Natural killer cell (primary cell): Measurements from ENCODE around the gene IER5. TPM values are rescaled to one million over a fixed set of nuclear protein-coding genes. Genes with fewer than 3 reads are reported as not detected.
A peak's percentile ranks its signal among the peaks of the same experiment; 100 is the strongest.

Source experiments
- ATAC-seq, 3 donors: fragments of 150-1000 bp in 2 of 3; fragments of 200-7000 bp in 1 of 3; cut with Tn5 transposase; 1 replicate in 1 of 3; 2 replicates in 2 of 3; pipeline ENCODE4 v1.10.0; 2021; ENCODE audit warnings: mild to moderate bottlenecking in 2 of 3, moderate library complexity in 2 of 3
- DNase-seq, 2 donors: peaks; one replicate each; pipeline versions ENCODE4 v3.0.0 to v3.0.0-alpha.2; 2013 to 2021; ENCODE audit warnings: mixed read lengths in 1 of 2
- H3K27ac ChIP-seq: one replicate; pipeline ENCODE4 v1.5.1; 2013; ENCODE audit warnings: mild to moderate bottlenecking, low read length
- H3K27me3 ChIP-seq: one replicate; pipeline ENCODE4 v1.6.1; 2013; ENCODE audit warnings: low read length; ENCODE audit not compliant: control insufficient read depth, insufficient read depth
- H3K36me3 ChIP-seq: one replicate; pipeline ENCODE4 v1.6.1; 2013; ENCODE audit warnings: low read length; ENCODE audit not compliant: control insufficient read depth, insufficient read depth
- H3K4me1 ChIP-seq: one replicate; pipeline ENCODE4 v1.6.1; 2013; ENCODE audit warnings: low read length; ENCODE audit not compliant: control insufficient read depth, insufficient read depth
- H3K4me3 ChIP-seq: one replicate; pipeline ENCODE4 v1.5.1; 2013; ENCODE audit warnings: low read length
- H3K9me3 ChIP-seq: one replicate; pipeline ENCODE4 v1.6.1; 2013; ENCODE audit warnings: low read length; ENCODE audit not compliant: control insufficient read depth, insufficient read depth
- H3K27ac Mint-ChIP-seq, 2 donors: one replicate each; pipeline ENCODE4 v1.8.0; 2022; ENCODE audit warnings: mild to moderate bottlenecking in 2 of 2, mixed read lengths in 2 of 2, moderate library complexity in 1 of 2
- H3K27me3 Mint-ChIP-seq, 2 donors: one replicate each; pipeline ENCODE4 v1.8.0; 2022; ENCODE audit warnings: low read depth in 2 of 2, mixed read lengths in 2 of 2
- H3K36me3 Mint-ChIP-seq: one replicate; pipeline ENCODE4 v1.8.0; 2022; ENCODE audit warnings: mixed read lengths
- H3K4me1 Mint-ChIP-seq, 2 donors: one replicate each; pipeline ENCODE4 v1.8.0; 2022; ENCODE audit warnings: mixed read lengths in 2 of 2
- H3K4me3 Mint-ChIP-seq: one replicate; pipeline ENCODE4 v1.8.0; 2022; ENCODE audit warnings: mild to moderate bottlenecking, moderate library complexity, mixed read lengths
- H3K9me3 Mint-ChIP-seq, 2 donors: one replicate each; pipeline ENCODE4 v1.8.0; 2022; ENCODE audit warnings: mixed read lengths in 2 of 2
- WGBS: methylation state at CpG from one replicate; pipeline ENCODE4 v1.1.7; 2013; ENCODE audit warnings: missing lambda C conversion rate; ENCODE audit not compliant: insufficient coverage; 5-methylcytosine and 5-hydroxymethylcytosine counted together
- intact Hi-C: fragments of 100-400 bp; cut with micrococcal nuclease; formaldehyde crosslinking; loops from one replicate; pipeline ENCODE4 v1.14.2; 2022
- total RNA-seq, 4 donors: library from RNA; stranded (reverse); fragments of 120-200 nt in 1 of 4; gene quantifications; one replicate each; pipeline versions ENCODE4 v1.2.3 to v1.2.4, GENCODE V29; 2013 to 2022
- TF ChIP-seq, protein P1 (sequence below): fragments of 200-600 bp; IDR thresholded peaks from one replicate; pipeline ENCODE4 v1.8.0; 2022; ENCODE audit warnings: antibody characterized with exemption

IER5 gene
- total RNA-seq, 3 donors from 2014 or later (not counting 1 experiment from before 2014, with no cell fraction given): 118 to 164 (median 150) TPM

GRCh38 chr1:181086926-181087325 lies 1.6 kb upstream of the IER5 start:
- Histone ChIP-seq H3K27ac (peak overlapping the region; percentile 24), H3K4me1 (peaks cover 5% of the 10 kb centered on the region), H3K27me3 (no peaks in the 10 kb centered on the region), H3K9me3 (no peaks in the 10 kb centered on the region), H3K36me3 (no peaks in the 10 kb centered on the region), H3K4me3 (no peak overlapping the region)
- Mint-ChIP-seq H3K36me3 (peaks cover 8% of the 10 kb centered on the region), H3K4me1 (peaks cover 34 to 42% of the 10 kb centered on the region in 2 donors), H3K4me3 (no peak overlapping the region), H3K9me3 (no peaks in the 10 kb centered on the region), H3K27ac (peak overlapping the region in 1 of 2 donors; percentile 100), H3K27me3 (no peaks in the 10 kb centered on the region)
- WGBS: 79% methylated on average over 4 of the region's 5 CpGs
- intact Hi-C loops: loop anchor here (5.0 kb wide), 2 partner anchors 585 to 1530 kb away; partner anchors contain the start of gene ACBD6
- TF ChIP-seq, protein P1, sequence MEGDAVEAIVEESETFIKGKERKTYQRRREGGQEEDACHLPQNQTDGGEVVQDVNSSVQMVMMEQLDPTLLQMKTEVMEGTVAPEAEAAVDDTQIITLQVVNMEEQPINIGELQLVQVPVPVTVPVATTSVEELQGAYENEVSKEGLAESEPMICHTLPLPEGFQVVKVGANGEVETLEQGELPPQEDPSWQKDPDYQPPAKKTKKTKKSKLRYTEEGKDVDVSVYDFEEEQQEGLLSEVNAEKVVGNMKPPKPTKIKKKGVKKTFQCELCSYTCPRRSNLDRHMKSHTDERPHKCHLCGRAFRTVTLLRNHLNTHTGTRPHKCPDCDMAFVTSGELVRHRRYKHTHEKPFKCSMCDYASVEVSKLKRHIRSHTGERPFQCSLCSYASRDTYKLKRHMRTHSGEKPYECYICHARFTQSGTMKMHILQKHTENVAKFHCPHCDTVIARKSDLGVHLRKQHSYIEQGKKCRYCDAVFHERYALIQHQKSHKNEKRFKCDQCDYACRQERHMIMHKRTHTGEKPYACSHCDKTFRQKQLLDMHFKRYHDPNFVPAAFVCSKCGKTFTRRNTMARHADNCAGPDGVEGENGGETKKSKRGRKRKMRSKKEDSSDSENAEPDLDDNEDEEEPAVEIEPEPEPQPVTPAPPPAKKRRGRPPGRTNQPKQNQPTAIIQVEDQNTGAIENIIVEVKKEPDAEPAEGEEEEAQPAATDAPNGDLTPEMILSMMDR: no peak
- DNase-seq (no peak), ATAC-seq (no peak)

GRCh38 chr1:181087400-181087901 lies 1.0 kb upstream of the IER5 start:
- intact Hi-C loops: loop anchor here (5.0 kb wide), 2 partner anchors 585 to 1530 kb away; partner anchors contain the start of gene ACBD6
- no peaks in the 10 kb centered on the region for H3K9me3 Mint-ChIP-seq
- H3K4me3 Mint-ChIP-seq: peak overlapping the region; percentile 98
- peak overlapping the region; percentile 99 to 100 for H3K27ac Mint-ChIP-seq
- WGBS: 36% methylated on average over 6 of the region's 8 CpGs
- Histone ChIP-seq H3K4me1 (peaks cover 7% of the 10 kb centered on the region), H3K36me3 (no peaks in the 10 kb centered on the region), H3K9me3 (no peaks in the 10 kb centered on the region), H3K4me3 (no peak overlapping the region), H3K27ac (peak overlapping the region; percentile 24), H3K27me3 (no peaks in the 10 kb centered on the region)
- no peaks in the 10 kb centered on the region for H3K27me3 Mint-ChIP-seq
- ATAC-seq (no peak), DNase-seq (no peak)
- TF ChIP-seq, protein P1: no peak
- H3K36me3 Mint-ChIP-seq: peaks cover 8% of the 10 kb centered on the region
- peaks cover 39 to 47% of the 10 kb centered on the region in 2 donors for H3K4me1 Mint-ChIP-seq

- Histone ChIP-seq H3K4me1 (peaks cover 7% of the 10 kb centered on the region), H3K27me3 (no peaks in the 10 kb centered on the region), H3K9me3 (no peaks in the 10 kb centered on the region), H3K36me3 (peaks cover 5% of the 10 kb centered on the region), H3K27ac (peak overlapping the region; percentile 98), H3K4me3 (peak overlapping the region; percentile 94)
- Mint-ChIP-seq H3K9me3 (no peaks in the 10 kb centered on the region), H3K36me3 (peaks cover 8% of the 10 kb centered on the region), H3K4me1 (peaks cover 54 to 56% of the 10 kb centered on the region in 2 donors), H3K27me3 (no peaks in the 10 kb centered on the region), H3K4me3 (peak overlapping the region; percentile 98), H3K27ac (peak overlapping the region; percentile 99 to 100)
- DNase-seq: peak; percentile 56 to 59
- peak; percentile 3 to 6 (median 5) for ATAC-seq
- intact Hi-C loops: loop anchor here (1.0 to 5.0 kb wide), 3 partner anchors 45 to 1528 kb away; partner anchors contain the start of gene ACBD6
- WGBS: under 1% methylated on average over 97 of the region's 97 CpGs
- TF ChIP-seq, protein P1: no peak
Measured at GRCh38 chr1:181089017-181089675, 646 bp downstream of the IER5 start.
